Left forelimb (tissue), 1 donor: ENCODE measurements around the gene SETMAR.
"Not testable (repeated sequence)": the region's sequence is repeated elsewhere in the genome, so short reads cannot be mapped to it uniquely, and the experiment has no call there.

Source experiments
- DNase-seq: peaks from one replicate; pipeline ENCODE4 v3.0.0-alpha.2; 2018; ENCODE audit warnings: low spot score

SETMAR gene

GRCh38 chr3:4313606-4314293 is 10.6 kb downstream of the SETMAR start:
- DNase-seq: no peak

- no peak for DNase-seq
These were observed 11.5 kb downstream of the SETMAR start for GRCh38 chr3:4314688-4315087.

- DNase-seq: no peak
These were observed 17.1 kb downstream of the SETMAR start for GRCh38 chr3:4320096-4320911.

- DNase-seq: no peak
These were observed 18.6 kb downstream of the SETMAR start for GRCh38 chr3:4321732-4322131.

GRCh38 chr3:4322635-4323034 is 19.5 kb downstream of the SETMAR start:
- no peak for DNase-seq

GRCh38 chr3:4323246-4324027 is 20.3 kb downstream of the SETMAR start:
- DNase-seq: no peak

GRCh38 chr3:4326868-4327267 is 23.7 kb downstream of the SETMAR start:
- no peak for DNase-seq

GRCh38 chr3:4329806-4330205 is 26.6 kb downstream of the SETMAR start:
- not testable (repeated sequence) for DNase-seq

- no peak for DNase-seq
These were observed 28.9 kb downstream of the SETMAR start for GRCh38 chr3:4332111-4332510.

GRCh38 chr3:4332574-4332973 is 29.4 kb downstream of the SETMAR start:
- DNase-seq: no peak

GRCh38 chr3:4332991-4333390 is 29.8 kb downstream of the SETMAR start:
- no peak for DNase-seq

- DNase-seq: no peak
These were observed 31.4 kb downstream of the SETMAR start for GRCh38 chr3:4334548-4334947.

- no peak for DNase-seq
These were observed 32.8 kb downstream of the SETMAR start for GRCh38 chr3:4335840-4336562.

GRCh38 chr3:4336850-4337546 is 33.8 kb downstream of the SETMAR start:
- no peak for DNase-seq

- no peak for DNase-seq
These were observed 35.6 kb downstream of the SETMAR start for GRCh38 chr3:4338751-4339150.

- no peak for DNase-seq
These were observed 36.9 kb downstream of the SETMAR start for GRCh38 chr3:4340077-4340410.

GRCh38 chr3:4340411-4341335 is 37.5 kb downstream of the SETMAR start:
- DNase-seq: no peak

- no peak for DNase-seq
These were observed 38.1 kb downstream of the SETMAR start for GRCh38 chr3:4341336-4341675.

GRCh38 chr3:4343258-4343657 is 40.1 kb downstream of the SETMAR start:
- DNase-seq: no peak

- no peak for DNase-seq
These were observed 47.6 kb downstream of the SETMAR start for GRCh38 chr3:4350789-4351163.
